ENCODE results near the gene CFB.

The CFB gene

DNA sequence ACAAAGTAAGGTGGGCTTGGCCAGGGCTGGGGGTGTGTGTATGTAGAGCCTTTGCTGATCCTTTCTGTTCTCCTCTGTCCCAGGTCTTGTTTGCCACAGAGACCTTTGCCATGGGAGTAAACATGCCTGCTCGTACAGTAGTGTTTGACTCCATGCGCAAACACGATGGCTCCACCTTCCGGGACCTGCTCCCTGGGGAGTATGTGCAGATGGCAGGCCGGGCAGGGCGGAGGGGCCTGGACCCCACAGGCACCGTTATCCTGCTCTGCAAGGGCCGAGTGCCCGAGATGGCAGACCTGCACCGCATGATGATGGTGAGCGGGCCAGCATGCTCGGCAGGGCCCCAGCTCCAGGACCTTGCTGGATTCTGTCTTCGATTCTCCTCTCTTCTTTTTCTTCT, 19.8 kb downstream of the CFB start:
- ChIA-PET POLR2A (no interaction called here), CTCF (interaction anchor here (1.5 to 1.6 kb wide), 2 partner anchors 9 to 14 kb away, joined by 3 to 6 read pairs; no protein-coding TSS in a partner anchor)
- DNase-seq (ENCODE audit: extremely low spot score) = no peak
- TF ChIP-seq, protein P1, sequence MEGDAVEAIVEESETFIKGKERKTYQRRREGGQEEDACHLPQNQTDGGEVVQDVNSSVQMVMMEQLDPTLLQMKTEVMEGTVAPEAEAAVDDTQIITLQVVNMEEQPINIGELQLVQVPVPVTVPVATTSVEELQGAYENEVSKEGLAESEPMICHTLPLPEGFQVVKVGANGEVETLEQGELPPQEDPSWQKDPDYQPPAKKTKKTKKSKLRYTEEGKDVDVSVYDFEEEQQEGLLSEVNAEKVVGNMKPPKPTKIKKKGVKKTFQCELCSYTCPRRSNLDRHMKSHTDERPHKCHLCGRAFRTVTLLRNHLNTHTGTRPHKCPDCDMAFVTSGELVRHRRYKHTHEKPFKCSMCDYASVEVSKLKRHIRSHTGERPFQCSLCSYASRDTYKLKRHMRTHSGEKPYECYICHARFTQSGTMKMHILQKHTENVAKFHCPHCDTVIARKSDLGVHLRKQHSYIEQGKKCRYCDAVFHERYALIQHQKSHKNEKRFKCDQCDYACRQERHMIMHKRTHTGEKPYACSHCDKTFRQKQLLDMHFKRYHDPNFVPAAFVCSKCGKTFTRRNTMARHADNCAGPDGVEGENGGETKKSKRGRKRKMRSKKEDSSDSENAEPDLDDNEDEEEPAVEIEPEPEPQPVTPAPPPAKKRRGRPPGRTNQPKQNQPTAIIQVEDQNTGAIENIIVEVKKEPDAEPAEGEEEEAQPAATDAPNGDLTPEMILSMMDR (IDR thresholded peaks at IDR 0.05; ENCODE audit: control extremely low read depth, extremely low read depth, low read depth, missing control alignments) = no peak

DNA sequence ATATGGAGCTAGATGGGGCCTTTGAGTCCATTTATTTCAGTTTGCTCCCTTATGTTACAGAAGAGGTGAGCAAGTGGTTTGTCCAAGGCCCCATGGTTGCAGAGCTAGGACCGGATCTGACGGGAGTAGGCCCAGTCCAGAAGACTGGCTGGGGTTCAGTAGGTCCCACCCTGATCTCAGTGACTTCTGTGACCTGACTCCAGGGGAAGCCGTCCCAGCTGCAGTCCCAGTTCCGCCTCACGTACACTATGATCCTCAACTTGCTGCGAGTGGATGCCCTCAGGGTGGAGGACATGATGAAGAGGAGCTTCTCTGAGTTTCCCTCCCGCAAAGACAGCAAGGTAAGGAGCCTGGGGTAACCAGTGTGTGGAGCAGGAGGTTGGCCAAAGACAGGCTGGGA, 20.6 kb downstream of the CFB start:
- TF ChIP-seq, protein P1 (IDR thresholded peaks at IDR 0.05; ENCODE audit: control extremely low read depth, extremely low read depth, low read depth, missing control alignments) = no peak
- no peak for DNase-seq (ENCODE audit: extremely low spot score)
- CTCF ChIA-PET = interaction anchor here (1.2 to 2.8 kb wide), 3 partner anchors 8 to 14 kb away, joined by 4 to 6 read pairs (median 6); no protein-coding TSS in a partner anchor
- POLR2A ChIA-PET = interaction anchor here (1.2 kb wide), 1 partner anchor 391 kb away, joined by 3 read pairs; the partner anchor contains the start of gene TNF

DNA sequence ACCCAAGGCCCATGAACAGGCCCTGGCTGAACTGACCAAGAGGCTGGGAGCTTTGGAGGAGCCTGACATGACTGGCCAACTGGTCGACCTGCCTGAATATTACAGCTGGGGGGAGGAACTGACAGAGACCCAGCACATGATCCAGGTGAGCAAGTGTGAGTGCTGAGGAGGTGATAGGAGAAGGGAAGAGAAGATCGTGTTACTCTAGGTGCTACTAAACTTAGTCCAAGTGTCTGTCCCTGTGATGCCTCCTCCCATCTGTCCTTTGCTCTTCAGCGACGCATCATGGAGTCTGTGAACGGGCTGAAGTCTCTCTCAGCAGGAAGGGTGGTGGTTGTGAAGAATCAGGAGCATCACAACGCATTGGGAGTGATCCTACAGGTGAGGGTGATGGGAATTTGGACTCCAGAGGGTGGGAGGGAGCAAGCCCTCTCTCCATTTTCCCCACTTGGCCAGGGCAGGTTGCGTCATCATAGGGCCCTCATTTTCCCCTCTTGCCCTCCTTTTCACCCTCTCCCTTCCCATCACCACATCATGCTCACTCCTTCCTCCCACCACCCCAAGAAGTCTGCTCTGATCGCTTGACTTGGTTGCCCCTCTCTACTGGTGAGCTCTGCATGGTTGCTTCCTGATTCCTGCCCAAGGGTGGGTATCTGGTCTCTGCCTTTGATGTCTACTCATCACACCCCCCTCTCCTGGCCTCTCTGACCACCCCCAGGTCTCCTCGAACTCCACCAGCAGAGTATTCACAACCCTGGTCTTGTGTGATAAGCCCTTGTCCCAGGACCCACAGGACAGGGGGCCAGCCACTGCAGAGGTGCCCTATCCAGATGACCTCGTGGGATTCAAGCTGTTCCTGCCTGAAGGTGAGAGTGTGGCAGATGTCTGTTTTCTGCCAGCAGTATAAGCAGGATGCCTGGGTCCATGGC, 21.4 kb downstream of the CFB start:
- ChIA-PET POLR2A (interaction anchor here (0.5 to 1.2 kb wide), 2 partner anchors 41 to 392 kb away, joined by 3 to 4 read pairs; partner anchors contain the start of gene TNF), CTCF (interaction anchor here (1.2 to 2.8 kb wide), 3 partner anchors 7 to 15 kb away, joined by 4 to 6 read pairs (median 6); no protein-coding TSS in a partner anchor)
- DNase-seq (ENCODE audit: extremely low spot score) = no peak
- TF ChIP-seq, protein P1 (IDR thresholded peaks at IDR 0.05; ENCODE audit: control extremely low read depth, extremely low read depth, low read depth, missing control alignments) = no peak

DNA sequence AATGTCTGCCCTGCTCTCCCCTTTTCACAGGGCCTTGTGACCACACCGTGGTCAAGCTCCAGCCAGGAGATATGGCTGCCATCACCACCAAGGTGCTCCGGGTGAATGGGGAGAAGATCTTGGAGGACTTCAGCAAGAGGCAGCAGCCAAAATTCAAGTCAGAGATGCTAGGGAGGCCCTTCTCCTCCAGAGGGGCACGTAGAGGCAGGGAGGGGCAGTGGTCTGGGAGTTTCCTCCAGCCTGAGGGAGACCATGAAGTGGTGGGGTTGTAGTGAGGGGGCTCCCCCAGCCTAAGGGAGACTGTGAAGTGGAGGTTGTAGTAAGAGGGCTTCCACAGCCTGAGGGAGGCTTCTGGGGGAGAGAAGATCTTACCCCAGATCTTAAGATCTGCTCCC, 22.0 kb downstream of the CFB start:
- POLR2A ChIA-PET = no interaction called here
- DNase-seq (ENCODE audit: extremely low spot score) = no peak
- TF ChIP-seq, protein P1 (IDR thresholded peaks at IDR 0.05; ENCODE audit: control extremely low read depth, extremely low read depth, low read depth, missing control alignments) = no peak
- CTCF ChIA-PET = interaction anchor here (2.8 kb wide), 1 partner anchor 16 kb away, joined by 6 read pairs; no protein-coding TSS in a partner anchor

DNA sequence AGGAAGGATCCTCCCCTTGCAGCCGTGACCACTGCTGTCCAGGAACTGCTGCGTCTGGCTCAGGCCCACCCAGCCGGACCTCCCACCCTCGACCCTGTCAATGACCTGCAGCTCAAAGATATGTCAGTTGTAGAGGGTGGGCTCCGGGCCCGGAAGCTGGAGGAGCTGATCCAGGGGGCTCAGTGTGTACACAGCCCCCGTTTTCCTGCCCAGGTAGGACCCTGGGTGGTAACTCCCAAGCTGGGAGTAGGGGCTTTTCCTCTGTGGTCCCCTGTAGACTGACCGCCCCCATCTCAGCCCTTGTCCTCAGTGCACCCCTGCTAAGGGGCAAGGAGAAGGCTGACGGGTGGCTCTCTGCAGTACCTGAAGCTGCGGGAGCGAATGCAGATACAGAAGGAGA, 22.4 kb downstream of the CFB start:
- POLR2A ChIA-PET = no interaction called here
- TF ChIP-seq, protein P1 (IDR thresholded peaks at IDR 0.05; ENCODE audit: control extremely low read depth, extremely low read depth, low read depth, missing control alignments) = no peak
- no peak for DNase-seq (ENCODE audit: extremely low spot score)
- CTCF ChIA-PET = interaction anchor here (2.8 kb wide), 1 partner anchor 16 kb away, joined by 6 read pairs; no protein-coding TSS in a partner anchor

Measured in GM10248 (cell line).